Mesenchymal stem cell (in vitro differentiated cells and primary cell): ENCODE data around the gene ING2.

ENCODE experiments used
- DNase-seq: peaks from one replicate; pipeline ENCODE4 v3.0.0-alpha.2; 2013
- H2AFZ ChIP-seq: one replicate; pipeline ENCODE4 v1.6.1; 2013; ENCODE audit warnings: low read depth, mild to moderate bottlenecking, control low read depth, inconsistent platforms, low read length, moderate library complexity
- H2AK5ac ChIP-seq: 2 replicates; pipeline ENCODE4 v1.6.1; 2013; ENCODE audit warnings: low read length, moderate library complexity, mild to moderate bottlenecking, inconsistent platforms; ENCODE audit not compliant: severe bottlenecking
- H2BK120ac ChIP-seq: one replicate; pipeline ENCODE4 v1.6.1; 2013; ENCODE audit warnings: low read depth, mild to moderate bottlenecking, inconsistent platforms, low read length, moderate library complexity
- H2BK12ac ChIP-seq, 2 experiments: one replicate each; pipeline ENCODE4 v1.6.1; 2013; ENCODE audit warnings: inconsistent platforms in 2 of 2, low read length in 2 of 2, mild to moderate bottlenecking in 2 of 2, moderate library complexity in 2 of 2, control low read depth in 1 of 2
- H2BK15ac ChIP-seq: one replicate; pipeline ENCODE4 v1.6.1; 2013; ENCODE audit warnings: mild to moderate bottlenecking, low read depth, inconsistent platforms; ENCODE audit not compliant: poor library complexity, severe bottlenecking
- H2BK5ac ChIP-seq: 2 replicates; pipeline ENCODE4 v1.6.1; 2013; ENCODE audit warnings: low read depth, mild to moderate bottlenecking, low read length, control low read depth, inconsistent platforms; ENCODE audit not compliant: poor library complexity, severe bottlenecking
- H3K14ac ChIP-seq, 2 experiments: one replicate each; pipeline ENCODE4 v1.6.1; 2013; ENCODE audit warnings: inconsistent platforms in 2 of 2, low read length in 2 of 2, control low read depth in 1 of 2, mild to moderate bottlenecking in 1 of 2, moderate library complexity in 1 of 2
- H3K18ac ChIP-seq, 2 experiments: one replicate each; pipeline ENCODE4 v1.6.1; 2013; ENCODE audit warnings: inconsistent platforms in 2 of 2, low read length in 2 of 2, control low read depth in 1 of 2, low read depth in 1 of 2, mild to moderate bottlenecking in 1 of 2
- H3K23ac ChIP-seq, 2 experiments: one replicate each; pipeline ENCODE4 v1.6.1; 2013; ENCODE audit warnings: inconsistent platforms in 2 of 2, low read length in 2 of 2, mild to moderate bottlenecking in 2 of 2, moderate library complexity in 2 of 2, control low read depth in 1 of 2
- H3K27ac ChIP-seq: 2 replicates; pipeline ENCODE4 v1.5.1; 2013; ENCODE audit warnings: mild to moderate bottlenecking, moderate library complexity, low read length, control low read depth, inconsistent platforms; ENCODE audit not compliant: poor library complexity, severe bottlenecking
- H3K27me3 ChIP-seq, 2 experiments: 2 replicates each; pipeline versions ENCODE4 v1.6.1 to v1.7.0; 2013; ENCODE audit warnings: low read length in 2 of 2, mild to moderate bottlenecking in 2 of 2, moderate library complexity in 2 of 2, control low read depth in 1 of 2, inconsistent platforms in 1 of 2; ENCODE audit not compliant: control insufficient read depth in 1 of 2, insufficient read depth in 1 of 2
- H3K36me3 ChIP-seq, 2 experiments: 2 replicates each; pipeline versions ENCODE4 v1.6.1 to v1.7.0; 2013; ENCODE audit warnings: low read length in 2 of 2, control low read depth in 1 of 2, inconsistent platforms in 1 of 2, low read depth in 1 of 2, mild to moderate bottlenecking in 1 of 2; ENCODE audit not compliant: insufficient read depth in 2 of 2, control insufficient read depth in 1 of 2
- H3K4ac ChIP-seq, 2 experiments: one replicate each; pipeline ENCODE4 v1.6.1; 2013; ENCODE audit warnings: inconsistent platforms in 2 of 2, low read length in 2 of 2, mild to moderate bottlenecking in 2 of 2, moderate library complexity in 2 of 2, control low read depth in 1 of 2, low read depth in 1 of 2
- H3K4me1 ChIP-seq: 2 replicates; pipeline ENCODE4 v1.6.1; 2013; ENCODE audit warnings: low read depth, low read length, control low read depth; ENCODE audit not compliant: control insufficient read depth, insufficient read depth
- H3K4me2 ChIP-seq: 2 replicates; pipeline ENCODE4 v1.6.1; 2013; ENCODE audit warnings: low read length, mild to moderate bottlenecking, inconsistent platforms; ENCODE audit not compliant: poor library complexity, severe bottlenecking
- H3K4me3 ChIP-seq, 2 experiments: 2 replicates each; pipeline versions ENCODE4 v1.5.1 to v1.7.0; 2013; ENCODE audit warnings: low read length in 2 of 2, mild to moderate bottlenecking in 2 of 2, control low read depth in 1 of 2, low read depth in 1 of 2; ENCODE audit not compliant: insufficient read depth in 1 of 2
- H3K79me1 ChIP-seq: replicated peaks from 2 replicates; pipeline ENCODE4 v1.6.1; 2013; ENCODE audit warnings: mild to moderate bottlenecking, control low read depth, low read length, inconsistent platforms; ENCODE audit not compliant: poor library complexity, severe bottlenecking
- H3K9ac ChIP-seq: 2 replicates; pipeline ENCODE4 v1.7.0; 2013; ENCODE audit warnings: mild to moderate bottlenecking, low read length, moderate library complexity
- H3K9me3 ChIP-seq: 2 replicates; pipeline ENCODE4 v1.7.0; 2013; ENCODE audit warnings: mild to moderate bottlenecking, low read length; ENCODE audit not compliant: control insufficient read depth
- H4K8ac ChIP-seq: one replicate; pipeline ENCODE4 v1.6.1; 2013; ENCODE audit warnings: inconsistent platforms, mild to moderate bottlenecking, low read length, moderate library complexity
- H4K91ac ChIP-seq: one replicate; pipeline ENCODE4 v1.6.1; 2013; ENCODE audit warnings: mild to moderate bottlenecking, low read length, inconsistent platforms
- WGBS: methylation state at CpG from one replicate; pipeline ENCODE4 v1.1.7; 2013; ENCODE audit warnings: mixed read lengths; 5-methylcytosine and 5-hydroxymethylcytosine counted together

The ING2 gene

GRCh38 chr4:183469285-183469684 is 35.6 kb upstream of the ING2 start:
- H3K23ac ChIP-seq = no peak overlapping the region
- no peak overlapping the region for H2BK120ac ChIP-seq
- H3K18ac ChIP-seq = no peak overlapping the region
- no peak overlapping the region for H2AK5ac ChIP-seq
- no peak overlapping the region for H3K9ac ChIP-seq
- no peak overlapping the region for H3K14ac ChIP-seq
- no peak overlapping the region for H3K27ac ChIP-seq
- WGBS = 85% methylated on average over 1 of the region's 1 CpG
- H2BK12ac ChIP-seq = no peak overlapping the region
- peak; percentile 27 for DNase-seq
- H3K36me3 ChIP-seq = no peaks in the 10 kb centered on the region
- H3K4ac ChIP-seq = no peak overlapping the region
- H2AFZ ChIP-seq = no peak overlapping the region
- no peak overlapping the region for H4K91ac ChIP-seq
- peaks cover 1% of the 10 kb centered on the region for H3K4me1 ChIP-seq
- no peak overlapping the region for H2BK5ac ChIP-seq
- no peaks in the 10 kb centered on the region for H3K27me3 ChIP-seq
- no peak overlapping the region for H4K8ac ChIP-seq
- no peaks in the 10 kb centered on the region for H3K9me3 ChIP-seq
- H3K4me3 ChIP-seq = no peak overlapping the region
- H2BK15ac ChIP-seq = no peak overlapping the region
- H3K4me2 ChIP-seq = no peak overlapping the region
- no peaks in the 10 kb centered on the region for H3K79me1 ChIP-seq

- no peak overlapping the region for H2BK5ac ChIP-seq
- H3K27ac ChIP-seq = no peak overlapping the region
- peaks cover 1% of the 10 kb centered on the region for H3K4me1 ChIP-seq
- no peaks in the 10 kb centered on the region for H3K9me3 ChIP-seq
- no peak overlapping the region for H3K4ac ChIP-seq
- WGBS = no CpG with 5 or more reads among the region's 2 CpGs
- H4K91ac ChIP-seq = no peak overlapping the region
- no peak overlapping the region for H3K4me2 ChIP-seq
- H3K9ac ChIP-seq = no peak overlapping the region
- H2AK5ac ChIP-seq = no peak overlapping the region
- H3K79me1 ChIP-seq = no peaks in the 10 kb centered on the region
- H3K23ac ChIP-seq = no peak overlapping the region
- peak; percentile 10 for DNase-seq
- H2BK12ac ChIP-seq = peak overlapping the region in 1 of 2 experiments; percentile 54
- H3K18ac ChIP-seq = no peak overlapping the region
- H3K14ac ChIP-seq = no peak overlapping the region
- H3K36me3 ChIP-seq = no peaks in the 10 kb centered on the region
- H2BK15ac ChIP-seq = no peak overlapping the region
- no peaks in the 10 kb centered on the region for H3K27me3 ChIP-seq
- H2AFZ ChIP-seq = no peak overlapping the region
- no peak overlapping the region for H4K8ac ChIP-seq
- H3K4me3 ChIP-seq = no peak overlapping the region
- H2BK120ac ChIP-seq = no peak overlapping the region
Measured at GRCh38 chr4:183469936-183470335, 34.9 kb upstream of the ING2 start.

GRCh38 chr4:183470821-183471220 is 34.0 kb upstream of the ING2 start:
- Histone ChIP-seq H3K4me3 (no peak overlapping the region), H3K4me1 (peaks cover 1% of the 10 kb centered on the region), H3K79me1 (no peaks in the 10 kb centered on the region), H3K18ac (no peak overlapping the region), H3K4me2 (no peak overlapping the region), H4K8ac (no peak overlapping the region), H3K27ac (no peak overlapping the region), H3K9me3 (no peaks in the 10 kb centered on the region), H3K14ac (no peak overlapping the region), H2BK120ac (no peak overlapping the region), H2AFZ (no peak overlapping the region), H3K4ac (no peak overlapping the region), H2BK12ac (no peak overlapping the region), H3K36me3 (no peaks in the 10 kb centered on the region), H2BK5ac (no peak overlapping the region), H3K27me3 (no peaks in the 10 kb centered on the region), H3K23ac (no peak overlapping the region), H4K91ac (no peak overlapping the region), H3K9ac (peak overlapping the region; percentile 43), H2BK15ac (no peak overlapping the region), H2AK5ac (no peak overlapping the region)
- DNase-seq = no peak
- WGBS = 82% methylated on average over 4 of the region's 4 CpGs

- Histone ChIP-seq H3K27me3 (no peaks in the 10 kb centered on the region), H3K79me1 (no peaks in the 10 kb centered on the region), H3K18ac (no peak overlapping the region), H3K4me1 (peaks cover 1% of the 10 kb centered on the region), H2BK120ac (no peak overlapping the region), H4K91ac (no peak overlapping the region), H4K8ac (no peak overlapping the region), H2AFZ (no peak overlapping the region), H3K9me3 (no peaks in the 10 kb centered on the region), H2AK5ac (no peak overlapping the region), H3K9ac (peak overlapping the region; percentile 43), H2BK12ac (no peak overlapping the region), H3K27ac (no peak overlapping the region), H2BK15ac (no peak overlapping the region), H3K4me2 (no peak overlapping the region), H3K4ac (no peak overlapping the region), H3K36me3 (no peaks in the 10 kb centered on the region), H3K14ac (no peak overlapping the region), H3K4me3 (peak overlapping the region in 1 of 2 experiments; percentile 7), H3K23ac (no peak overlapping the region), H2BK5ac (no peak overlapping the region)
- 46% methylated on average over 7 of the region's 12 CpGs for WGBS
- peak; percentile 75 for DNase-seq
Measured at GRCh38 chr4:183471946-183472708, 32.7 kb upstream of the ING2 start.
